GM10266 (cell line): ENCODE data around the gene OXCT1.

Experiments
- DNase-seq: peaks from one replicate; pipeline ENCODE4 v3.0.0; 2012; ENCODE audit errors: extremely low spot score
- TF ChIP-seq, protein P1 (sequence below): IDR thresholded peaks from 2 replicates; pipeline ENCODE4 v1.5.1; 2012; ENCODE audit warnings: mild to moderate bottlenecking, low read depth; ENCODE audit not compliant: control insufficient read depth, insufficient read depth; ENCODE audit errors: missing control alignments

OXCT1 gene

DNA sequence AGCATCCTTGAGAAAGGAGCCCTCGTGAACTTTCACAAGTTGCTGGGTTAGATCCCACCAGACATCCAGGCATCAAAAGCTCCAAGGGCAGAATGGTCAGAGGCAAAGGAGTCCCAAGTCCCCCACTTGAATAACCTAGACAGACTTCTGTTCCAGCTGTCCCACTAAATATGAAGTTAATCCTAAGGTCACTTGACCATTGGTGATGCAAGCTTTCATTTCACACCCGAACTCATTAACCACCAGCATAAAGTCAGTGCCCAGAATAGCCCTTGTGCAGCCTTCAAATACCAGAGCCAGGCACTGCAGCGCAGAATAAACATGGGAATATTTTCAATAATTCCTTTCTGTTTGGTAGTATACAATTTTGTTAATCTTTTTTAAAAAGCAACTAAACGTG is 28.9 kb downstream of the OXCT1 start:
- DNase-seq = no peak
- TF ChIP-seq, protein P1, sequence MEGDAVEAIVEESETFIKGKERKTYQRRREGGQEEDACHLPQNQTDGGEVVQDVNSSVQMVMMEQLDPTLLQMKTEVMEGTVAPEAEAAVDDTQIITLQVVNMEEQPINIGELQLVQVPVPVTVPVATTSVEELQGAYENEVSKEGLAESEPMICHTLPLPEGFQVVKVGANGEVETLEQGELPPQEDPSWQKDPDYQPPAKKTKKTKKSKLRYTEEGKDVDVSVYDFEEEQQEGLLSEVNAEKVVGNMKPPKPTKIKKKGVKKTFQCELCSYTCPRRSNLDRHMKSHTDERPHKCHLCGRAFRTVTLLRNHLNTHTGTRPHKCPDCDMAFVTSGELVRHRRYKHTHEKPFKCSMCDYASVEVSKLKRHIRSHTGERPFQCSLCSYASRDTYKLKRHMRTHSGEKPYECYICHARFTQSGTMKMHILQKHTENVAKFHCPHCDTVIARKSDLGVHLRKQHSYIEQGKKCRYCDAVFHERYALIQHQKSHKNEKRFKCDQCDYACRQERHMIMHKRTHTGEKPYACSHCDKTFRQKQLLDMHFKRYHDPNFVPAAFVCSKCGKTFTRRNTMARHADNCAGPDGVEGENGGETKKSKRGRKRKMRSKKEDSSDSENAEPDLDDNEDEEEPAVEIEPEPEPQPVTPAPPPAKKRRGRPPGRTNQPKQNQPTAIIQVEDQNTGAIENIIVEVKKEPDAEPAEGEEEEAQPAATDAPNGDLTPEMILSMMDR = no peak

DNA sequence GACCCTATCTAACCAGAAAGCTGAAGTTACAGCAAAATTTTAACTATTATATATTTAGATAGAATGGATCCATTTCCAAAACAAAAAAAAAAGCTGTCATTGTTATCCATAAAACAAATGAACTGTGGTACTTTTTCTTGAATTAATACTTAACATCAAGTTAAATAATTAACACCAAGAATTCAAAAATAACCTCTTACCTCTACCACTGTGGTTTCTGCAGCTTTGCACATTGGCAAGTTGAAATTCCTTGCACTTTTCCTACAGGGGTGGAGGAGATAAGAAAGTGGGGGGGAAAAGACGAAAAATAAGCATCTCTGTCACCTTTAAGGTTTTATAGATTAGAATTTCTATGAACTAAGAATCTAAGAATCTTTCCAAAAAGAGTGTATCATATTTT is 30.0 kb downstream of the OXCT1 start:
- no peak for DNase-seq
- TF ChIP-seq, protein P1 = no peak

DNA sequence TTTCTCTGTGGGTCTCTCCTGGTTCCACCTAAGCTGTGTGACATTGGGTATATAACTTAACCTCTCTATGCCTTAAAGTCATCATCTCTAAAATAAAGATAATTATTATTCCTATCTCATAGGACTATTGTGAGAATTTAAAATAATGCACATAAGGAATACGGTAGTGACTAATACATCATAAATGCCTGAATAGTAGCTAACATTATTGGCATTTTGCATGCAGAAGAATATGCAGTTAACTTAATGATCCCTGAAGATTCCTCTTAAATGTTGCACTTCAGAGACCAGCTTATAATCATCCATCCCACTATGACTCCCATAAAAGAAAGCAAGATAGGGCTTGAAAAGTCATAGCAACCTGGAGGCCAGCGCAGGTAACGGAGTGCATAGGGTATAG is 32.4 kb downstream of the OXCT1 start:
- no peak for DNase-seq

DNA sequence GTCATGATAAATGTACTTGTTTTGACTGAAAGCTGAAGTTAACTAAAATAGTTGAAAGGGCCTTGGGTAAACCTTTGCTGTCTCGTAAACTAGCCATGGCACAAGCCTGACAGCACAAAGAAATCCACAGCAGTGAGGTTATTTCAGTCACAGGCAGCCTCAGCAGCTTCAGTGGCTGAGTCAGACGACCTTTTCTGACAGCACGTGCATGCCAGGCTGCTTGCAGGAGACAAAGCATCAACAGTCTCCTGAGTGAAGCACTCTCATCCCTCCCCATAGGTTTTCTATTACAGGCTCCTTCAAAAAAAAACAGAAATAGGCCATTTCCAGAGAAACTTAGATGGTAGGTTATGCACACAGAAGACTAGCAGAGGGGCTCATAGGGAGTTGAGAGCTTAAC is 34.6 kb downstream of the OXCT1 start:
- DNase-seq = no peak
- TF ChIP-seq, protein P1 = no peak

More for the DNA sequence above, 32.4 kb downstream of the OXCT1 start:
- TF ChIP-seq, protein P1 = no peak

DNA sequence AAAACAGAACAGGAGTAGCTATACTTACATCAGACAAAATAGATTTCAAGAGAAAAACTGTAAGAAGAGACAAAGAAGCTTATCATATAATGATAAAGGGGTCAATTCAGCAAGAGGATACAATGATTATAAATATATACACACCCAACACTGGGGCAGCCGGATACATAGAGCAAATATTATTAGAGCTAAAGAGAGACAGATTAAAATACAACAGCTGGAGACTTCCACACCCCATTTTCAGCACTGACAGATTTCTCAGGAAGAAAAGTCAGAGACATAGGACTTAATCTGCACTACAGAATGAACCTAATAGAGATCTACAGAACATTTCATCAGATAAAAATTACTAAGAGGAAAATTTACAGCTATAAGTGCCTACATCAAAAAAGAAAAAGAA is 35.7 kb downstream of the OXCT1 start:
- DNase-seq = no peak
- TF ChIP-seq, protein P1 = no peak

DNA sequence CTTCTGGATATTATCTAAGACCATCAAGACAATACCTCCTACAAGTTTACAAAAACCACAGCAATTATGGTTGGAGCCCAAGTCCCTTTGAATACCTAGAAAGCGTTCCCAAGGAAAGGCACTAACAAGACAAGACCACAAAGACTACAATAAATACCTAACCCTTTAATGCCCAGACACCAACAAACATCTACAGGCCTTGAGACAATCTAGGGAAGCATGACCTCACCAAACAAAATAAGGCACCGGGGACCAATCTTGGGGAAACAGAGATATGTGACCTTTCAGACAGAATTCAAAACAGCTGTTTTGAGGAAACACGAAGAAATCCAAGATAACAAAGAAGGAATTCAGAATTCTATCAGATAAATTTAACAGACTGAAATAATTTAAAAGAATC is 37.8 kb downstream of the OXCT1 start:
- TF ChIP-seq, protein P1 = no peak
- DNase-seq = no peak

DNA sequence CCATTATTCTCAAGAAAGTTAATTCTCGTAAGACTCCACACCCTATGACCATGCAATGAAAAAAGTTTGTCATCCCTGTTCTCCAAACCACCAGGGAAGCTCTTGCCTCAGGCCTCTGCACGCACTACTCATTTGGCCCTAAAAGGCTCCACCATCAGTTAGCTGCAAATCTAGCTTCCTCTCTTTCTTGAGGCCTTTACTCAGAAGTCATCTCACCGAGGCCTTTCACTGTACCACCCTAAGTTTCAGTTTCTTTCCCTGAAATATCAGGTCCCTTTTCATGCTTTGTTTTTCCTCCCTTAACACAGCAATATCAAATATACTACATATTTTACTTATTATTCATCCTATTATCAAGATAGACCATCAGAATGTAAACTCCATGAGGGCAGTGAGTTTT is 39.1 kb downstream of the OXCT1 start:
- DNase-seq = no peak
- TF ChIP-seq, protein P1 = no peak
